ENCODE results near the gene HVCN1.

Gene HVCN1

DNA sequence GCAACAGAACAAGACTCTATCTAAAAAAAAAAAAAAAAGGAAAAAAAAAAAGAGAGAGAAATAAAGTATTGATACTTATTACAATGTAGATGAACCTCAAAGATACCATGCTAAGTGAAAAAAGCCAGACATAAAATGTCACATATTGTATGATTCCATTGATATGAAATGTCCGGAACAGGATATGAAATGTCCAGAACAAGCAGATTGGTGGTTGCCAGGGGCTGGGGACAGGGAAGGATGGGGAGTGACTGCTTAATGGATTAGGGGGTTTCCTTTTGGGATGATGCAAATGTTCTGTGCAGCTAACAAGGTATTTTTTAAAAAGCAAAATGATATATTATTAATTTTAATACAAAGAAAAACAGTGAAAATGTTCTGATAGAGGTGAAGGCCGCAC lies 5.0 kb downstream of the HVCN1 start:
- no peak overlapping the region for H2AFZ ChIP-seq
- no peak overlapping the region for H3K9ac ChIP-seq
- no peaks in the 10 kb centered on the region for H3K9me3 ChIP-seq (ENCODE audit: control insufficient read depth, low read length)
- H3K36me3 ChIP-seq (ENCODE audit: control insufficient read depth, insufficient read depth, low read length) = no peaks in the 10 kb centered on the region
- H3K79me2 ChIP-seq = no peaks in the 10 kb centered on the region
- H3K4me3 ChIP-seq (ENCODE audit: low read depth, low read length) = no peak overlapping the region
- TF ChIP-seq, protein P1, sequence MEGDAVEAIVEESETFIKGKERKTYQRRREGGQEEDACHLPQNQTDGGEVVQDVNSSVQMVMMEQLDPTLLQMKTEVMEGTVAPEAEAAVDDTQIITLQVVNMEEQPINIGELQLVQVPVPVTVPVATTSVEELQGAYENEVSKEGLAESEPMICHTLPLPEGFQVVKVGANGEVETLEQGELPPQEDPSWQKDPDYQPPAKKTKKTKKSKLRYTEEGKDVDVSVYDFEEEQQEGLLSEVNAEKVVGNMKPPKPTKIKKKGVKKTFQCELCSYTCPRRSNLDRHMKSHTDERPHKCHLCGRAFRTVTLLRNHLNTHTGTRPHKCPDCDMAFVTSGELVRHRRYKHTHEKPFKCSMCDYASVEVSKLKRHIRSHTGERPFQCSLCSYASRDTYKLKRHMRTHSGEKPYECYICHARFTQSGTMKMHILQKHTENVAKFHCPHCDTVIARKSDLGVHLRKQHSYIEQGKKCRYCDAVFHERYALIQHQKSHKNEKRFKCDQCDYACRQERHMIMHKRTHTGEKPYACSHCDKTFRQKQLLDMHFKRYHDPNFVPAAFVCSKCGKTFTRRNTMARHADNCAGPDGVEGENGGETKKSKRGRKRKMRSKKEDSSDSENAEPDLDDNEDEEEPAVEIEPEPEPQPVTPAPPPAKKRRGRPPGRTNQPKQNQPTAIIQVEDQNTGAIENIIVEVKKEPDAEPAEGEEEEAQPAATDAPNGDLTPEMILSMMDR (IDR thresholded peaks at IDR 0.05) = no peak
- no peaks in the 10 kb centered on the region for H3K27me3 ChIP-seq (ENCODE audit: control insufficient read depth, insufficient read depth, low read length)
- H3K4me2 ChIP-seq (ENCODE audit: low read length) = no peak overlapping the region
- no peaks in the 10 kb centered on the region for H3K4me1 ChIP-seq
- H3K27ac ChIP-seq = no peak overlapping the region

DNA sequence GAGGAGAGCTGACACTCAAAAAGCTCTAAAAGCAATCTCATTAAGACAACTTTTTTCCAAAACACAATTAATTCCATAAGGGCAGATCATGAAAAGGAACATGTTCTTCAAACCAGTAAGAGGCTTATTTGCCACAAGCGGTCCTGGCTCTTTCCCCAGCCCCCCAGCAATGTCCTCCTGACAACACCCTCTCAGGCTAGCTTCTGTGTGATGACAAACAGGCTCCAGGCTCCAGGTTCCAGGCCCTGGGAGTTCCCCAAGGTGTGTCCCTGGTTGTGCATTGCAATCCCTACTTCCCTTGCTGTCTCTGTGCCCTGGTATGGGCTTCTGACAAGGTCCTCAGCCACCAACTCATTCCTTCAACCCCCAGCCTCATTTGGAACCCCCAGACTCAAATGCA lies 8.9 kb downstream of the HVCN1 start:
- H3K9me3 ChIP-seq (ENCODE audit: control insufficient read depth, low read length) = no peaks in the 10 kb centered on the region
- H3K27ac ChIP-seq = no peak overlapping the region
- no peaks in the 10 kb centered on the region for H3K4me1 ChIP-seq
- TF ChIP-seq, protein P1 (IDR thresholded peaks at IDR 0.05) = no peak
- H3K27me3 ChIP-seq (ENCODE audit: control insufficient read depth, insufficient read depth, low read length) = no peaks in the 10 kb centered on the region
- H3K36me3 ChIP-seq (ENCODE audit: control insufficient read depth, insufficient read depth, low read length) = no peaks in the 10 kb centered on the region
- H2AFZ ChIP-seq = no peak overlapping the region
- no peak overlapping the region for H3K9ac ChIP-seq
- no peak overlapping the region for H3K4me3 ChIP-seq (ENCODE audit: low read depth, low read length)
- no peaks in the 10 kb centered on the region for H3K79me2 ChIP-seq
- no peak overlapping the region for H3K4me2 ChIP-seq (ENCODE audit: low read length)

DNA sequence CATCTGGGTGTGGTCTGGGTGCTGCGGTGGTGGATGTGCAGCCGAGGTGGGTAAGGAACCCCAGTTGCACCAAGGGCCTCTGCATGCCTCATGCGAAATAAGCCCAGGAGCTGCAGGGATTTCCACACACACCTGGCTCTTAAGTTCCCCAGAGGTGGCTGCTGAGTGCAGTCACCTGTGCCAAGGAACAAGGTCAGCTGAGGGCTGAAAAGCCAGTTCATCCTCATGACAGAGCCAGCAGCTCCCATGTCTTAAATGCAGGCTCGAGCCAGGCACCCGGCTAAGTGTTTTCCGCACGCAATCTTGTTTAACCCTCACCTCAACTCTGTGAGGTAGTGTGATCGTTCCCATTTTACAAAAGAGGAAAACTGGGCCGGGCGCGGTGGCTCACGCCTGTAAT lies 9.7 kb downstream of the HVCN1 start:
- Histone ChIP-seq H3K4me2 (ENCODE audit: low read length) (no peak overlapping the region), H3K27me3 (ENCODE audit: control insufficient read depth, insufficient read depth, low read length) (no peaks in the 10 kb centered on the region), H3K9ac (no peak overlapping the region), H3K36me3 (ENCODE audit: control insufficient read depth, insufficient read depth, low read length) (no peaks in the 10 kb centered on the region), H3K4me3 (ENCODE audit: low read depth, low read length) (no peak overlapping the region), H3K4me1 (no peaks in the 10 kb centered on the region), H3K9me3 (ENCODE audit: control insufficient read depth, low read length) (no peaks in the 10 kb centered on the region), H2AFZ (no peak overlapping the region), H3K27ac (no peak overlapping the region), H3K79me2 (no peaks in the 10 kb centered on the region)
- TF ChIP-seq, protein P1 (IDR thresholded peaks at IDR 0.05) = no peak

DNA sequence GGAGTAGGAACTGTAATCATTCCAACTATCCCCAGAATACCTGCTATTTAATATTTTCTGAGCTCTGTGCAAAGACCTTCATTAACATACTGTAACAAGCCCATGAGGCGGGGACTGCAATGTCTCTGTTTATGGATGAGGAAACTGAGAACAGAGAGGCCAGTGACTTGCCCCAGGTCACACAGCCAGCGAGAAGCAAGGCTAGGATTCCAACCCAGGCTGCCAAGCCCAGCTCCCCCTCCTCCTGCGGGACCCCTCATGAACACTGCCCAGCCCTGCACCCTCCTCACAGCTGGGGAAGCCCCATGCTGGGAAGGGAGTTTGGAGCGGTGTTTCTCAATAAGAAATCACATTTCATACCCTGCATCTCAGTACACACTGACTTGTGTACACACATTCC lies 10.9 kb downstream of the HVCN1 start:
- Histone ChIP-seq H2AFZ (no peak overlapping the region), H3K9ac (no peak overlapping the region), H3K27me3 (ENCODE audit: control insufficient read depth, insufficient read depth, low read length) (no peaks in the 10 kb centered on the region), H3K4me2 (ENCODE audit: low read length) (no peak overlapping the region), H3K36me3 (ENCODE audit: control insufficient read depth, insufficient read depth, low read length) (no peaks in the 10 kb centered on the region), H3K4me3 (ENCODE audit: low read depth, low read length) (no peak overlapping the region), H3K9me3 (ENCODE audit: control insufficient read depth, low read length) (no peaks in the 10 kb centered on the region), H3K27ac (no peak overlapping the region), H3K4me1 (no peaks in the 10 kb centered on the region), H3K79me2 (no peaks in the 10 kb centered on the region)
- TF ChIP-seq, protein P1 (IDR thresholded peaks at IDR 0.05) = no peak

DNA sequence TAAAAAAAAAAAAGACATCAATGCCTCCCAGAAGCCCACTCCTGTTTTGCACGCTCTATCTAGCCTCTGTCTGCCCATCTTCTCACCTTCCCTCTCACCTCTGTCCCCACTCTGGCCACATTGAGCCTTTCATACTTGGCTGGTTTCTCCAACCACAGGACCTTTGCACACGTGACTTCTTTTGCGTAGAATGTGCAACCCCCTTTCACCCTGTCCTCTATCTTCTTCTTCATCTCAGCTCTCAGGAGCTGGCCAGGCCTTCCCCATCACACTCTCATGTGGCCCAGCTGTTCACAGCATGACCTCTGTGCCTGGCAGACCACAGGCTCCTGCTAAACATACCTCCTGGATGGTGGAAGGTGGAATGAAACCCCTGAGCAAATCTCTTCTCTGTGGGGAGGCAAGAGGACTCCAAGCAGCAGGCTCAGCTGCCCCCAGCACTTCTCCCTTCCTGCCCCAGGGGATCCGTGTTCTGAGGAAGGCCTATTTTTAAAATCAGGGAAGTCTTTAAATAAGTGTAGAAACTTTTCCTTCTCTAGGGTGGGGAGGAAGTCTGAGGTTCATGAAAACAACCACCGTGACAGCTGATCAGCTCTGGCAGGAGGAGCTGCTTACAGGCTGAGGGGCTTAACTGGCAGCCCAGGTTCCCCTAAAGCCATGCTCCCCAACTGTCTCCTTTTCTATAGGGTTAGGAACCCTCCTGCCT lies 11.6 kb downstream of the HVCN1 start:
- Histone ChIP-seq H3K9me3 (ENCODE audit: control insufficient read depth, low read length) (no peaks in the 10 kb centered on the region), H3K4me1 (no peaks in the 10 kb centered on the region), H3K4me3 (ENCODE audit: low read depth, low read length) (no peak overlapping the region), H3K36me3 (ENCODE audit: control insufficient read depth, insufficient read depth, low read length) (no peaks in the 10 kb centered on the region), H2AFZ (no peak overlapping the region), H3K9ac (no peak overlapping the region), H3K79me2 (no peaks in the 10 kb centered on the region), H3K27me3 (ENCODE audit: control insufficient read depth, insufficient read depth, low read length) (no peaks in the 10 kb centered on the region), H3K27ac (no peak overlapping the region), H3K4me2 (ENCODE audit: low read length) (no peak overlapping the region)
- TF ChIP-seq, protein P1 (IDR thresholded peaks at IDR 0.05) = no peak

All from parathyroid adenoma (tissue), 2 donors.